A673 (cell line): ENCODE measurements around the gene LATS2. TPM values are rescaled to one million over a fixed set of nuclear protein-coding genes. Genes with fewer than 3 reads are reported as not detected.

Source experiments
- BruUV-seq: library from RNA; stranded (reverse); fragments of 400-500 nt; replicated peaks from 2 replicates; lab custom pipeline; 2021; lab: Mats Ljungman, UMichigan
- CTCF ChIA-PET: fragments of 300-600 bp; sonication (Branson Sonifier 250); formaldehyde crosslinking; loops from one replicate; lab custom pipeline; 2022; ENCODE audit warnings: antibody characterized with exemption; lab: Charles Lee
- POLR2A ChIA-PET: fragments of 300-600 bp; sonication (Branson Sonifier 250); formaldehyde crosslinking; loops from one replicate; lab custom pipeline; 2022; ENCODE audit warnings: antibody characterized with exemption; ENCODE audit not compliant: low non-redundant PET; lab: Charles Lee
- DNase-seq: peaks from one replicate; pipeline ENCODE4 v3.0.0-alpha.2; 2015; ENCODE audit warnings: low spot score
- H3K27ac ChIP-seq: fragments of 200-600 bp; sonication (generic); 2 replicates; pipeline ENCODE4 v1.5.1; 2016; ENCODE audit warnings: mixed run types, low read depth, mild to moderate bottlenecking, mixed read lengths, antibody characterized with exemption, low read length; ENCODE audit not compliant: poor library complexity, severe bottlenecking
- H3K27me3 ChIP-seq: fragments of 200-600 bp; sonication (generic); replicated peaks from 2 replicates; pipeline ENCODE4 v1.6.1; 2017; ENCODE audit warnings: mixed run types, low read depth, mild to moderate bottlenecking, mixed read lengths, antibody characterized with exemption, low read length; ENCODE audit not compliant: insufficient read depth, poor library complexity
- H3K36me3 ChIP-seq: fragments of 200-600 bp; sonication (generic); 2 replicates; pipeline ENCODE4 v1.6.1; 2016; ENCODE audit warnings: mixed run types, mild to moderate bottlenecking, mixed read lengths, antibody characterized with exemption, low read length; ENCODE audit not compliant: insufficient read depth, poor library complexity, severe bottlenecking
- H3K4me1 ChIP-seq: fragments of 200-600 bp; sonication (generic); 2 replicates; pipeline ENCODE4 v1.6.1; 2017; ENCODE audit warnings: mixed run types, mild to moderate bottlenecking, mixed read lengths, antibody characterized with exemption, low read length; ENCODE audit not compliant: insufficient read depth, poor library complexity, severe bottlenecking
- H3K4me3 ChIP-seq: fragments of 200-600 bp; sonication (generic); 2 replicates; pipeline ENCODE4 v1.5.1; 2016; ENCODE audit warnings: low read depth, mixed run types, mild to moderate bottlenecking, mixed read lengths, low read length; ENCODE audit not compliant: poor library complexity, severe bottlenecking
- H3K9me3 ChIP-seq: fragments of 200-600 bp; sonication (generic); 2 replicates; pipeline ENCODE4 v1.6.1; 2016; ENCODE audit warnings: mixed run types, low read depth, mild to moderate bottlenecking, mixed read lengths, antibody characterized with exemption, low read length; ENCODE audit not compliant: poor library complexity, severe bottlenecking
- CTCF ChIP-seq: fragments of 300-800, 200-600 bp; sonication (generic); conservative IDR thresholded peaks from 2 replicates; pipeline ENCODE4 v1.5.1; 2017; ENCODE audit warnings: low read depth, mild to moderate bottlenecking, antibody characterized with exemption, low read length, moderate library complexity, mixed read lengths
- EZH2 ChIP-seq: fragments of 200-600 bp; sonication (generic); IDR thresholded peaks from 2 replicates; pipeline ENCODE4 v1.6.1; 2017; ENCODE audit warnings: borderline replicate concordance, low read depth, mild to moderate bottlenecking, mixed read lengths, antibody characterized with exemption, low read length; ENCODE audit not compliant: poor library complexity, severe bottlenecking
- intact Hi-C: fragments of 100-400 bp; cut with micrococcal nuclease; formaldehyde crosslinking; loops from one replicate; pipeline ENCODE4 v1.10.0; 2022; ENCODE audit not compliant: unreplicated experiment
- total RNA-seq: library from RNA; stranded (reverse); gene quantifications from 2 replicates; pipeline ENCODE4 v1.2.3, GENCODE V29; 2021

The LATS2 gene
- total RNA-seq, 1 experiment from 2014 or later: 13.1 TPM

GRCh38 chr13:21020176-21020575, 41.2 kb downstream of the LATS2 start:
- Histone ChIP-seq H3K4me3 (no peak overlapping the region), H3K4me1 (peaks cover 59% of the 10 kb centered on the region), H3K36me3 (no peaks in the 10 kb centered on the region), H3K27ac (peak overlapping the region; percentile 32), H3K27me3 (no peaks in the 10 kb centered on the region), H3K9me3 (no peaks in the 10 kb centered on the region)
- CTCF ChIA-PET: interaction anchor here (0.7 kb wide), 1 partner anchor 72 kb away, joined by 7 read pairs; no protein-coding TSS in a partner anchor
- intact Hi-C loops: no loop called here
- DNase-seq: no peak
- POLR2A ChIA-PET: no interaction called here
- no peak for TF ChIP-seq EZH2
- no peak for TF ChIP-seq CTCF
- BruUV-seq: no TSS peak

- no peaks in the 10 kb centered on the region for H3K36me3 ChIP-seq
- no peak overlapping the region for H3K4me3 ChIP-seq
- no peak for TF ChIP-seq EZH2
- TF ChIP-seq CTCF: no peak
- no TSS peak for BruUV-seq
- ChIA-PET POLR2A (no interaction called here), CTCF (no interaction called here)
- DNase-seq: no peak
- H3K9me3 ChIP-seq: no peaks in the 10 kb centered on the region
- no peak overlapping the region for H3K27ac ChIP-seq
- H3K4me1 ChIP-seq: peaks cover 67% of the 10 kb centered on the region
- intact Hi-C loops: no loop called here
- no peaks in the 10 kb centered on the region for H3K27me3 ChIP-seq
Measured at GRCh38 chr13:21018220-21018619, 43.2 kb downstream of the LATS2 start.

GRCh38 chr13:21016487-21016886, 44.9 kb downstream of the LATS2 start:
- no peak for DNase-seq
- BruUV-seq: no TSS peak
- Histone ChIP-seq H3K36me3 (no peaks in the 10 kb centered on the region), H3K4me3 (peak overlapping the region; percentile 13), H3K27ac (peak overlapping the region; percentile 85), H3K9me3 (no peaks in the 10 kb centered on the region), H3K27me3 (no peaks in the 10 kb centered on the region), H3K4me1 (peaks cover 52% of the 10 kb centered on the region)
- ChIA-PET POLR2A (interaction anchor here (0.6 kb wide), 1 partner anchor 111 kb away, joined by 14 read pairs; no protein-coding TSS in a partner anchor), CTCF (no interaction called here)
- no peak for TF ChIP-seq EZH2
- TF ChIP-seq CTCF: no peak
- intact Hi-C loops: no loop called here
